GM12878 (cell line): Measurements from ENCODE around the gene KIRREL3. TPM values are rescaled to one million over a fixed set of nuclear protein-coding genes. Genes with fewer than 3 reads are reported as not detected.

Source experiments
- ATAC-seq: fragments of 200-7000 bp; cut with Tn5 transposase; 3 replicates; pipeline ENCODE4 v1.9.1; 2020; ENCODE audit warnings: mild to moderate bottlenecking, moderate library complexity
- BruUV-seq: library from RNA; stranded (reverse); fragments of 400-500 nt; replicated peaks from 2 replicates; lab custom pipeline; 2021; lab: Mats Ljungman, UMichigan
- CTCF ChIA-PET: fragments of 300-600 bp; sonication (Branson Sonifier 250); formaldehyde crosslinking; extraction: SDS; loops from one replicate; lab custom pipeline; 2021; ENCODE audit warnings: inconsistent platforms; lab: Yijun Ruan, JAX
- POLR2A ChIA-PET: fragments of 350-600 bp; formaldehyde crosslinking; extraction: SDS; loops from one replicate; lab custom pipeline; 2021; ENCODE audit warnings: inconsistent platforms; lab: Charles Lee
- RAD21 ChIA-PET: fragments of 300-600 bp; sonication (Branson Sonifier 250); formaldehyde crosslinking; loops from one replicate; lab custom pipeline; 2023; ENCODE audit warnings: antibody characterized with exemption; ENCODE audit not compliant: unreplicated experiment; lab: Charles Lee
- SMC1A ChIA-PET: fragments of 300-600 bp; sonication (Branson Sonifier 250); formaldehyde crosslinking; loops from one replicate; lab custom pipeline; 2023; ENCODE audit not compliant: unreplicated experiment, uncharacterized antibody; lab: Charles Lee
- DNase-seq: peaks from one replicate; pipeline ENCODE4 v3.0.0-alpha.2; 2011; ENCODE audit warnings: low read depth, low spot score
- FAIRE-seq: peaks from 3 replicates; lab custom pipeline; 2011; peaks lifted over from hg19 to GRCh38; lab: Jason Lieb, UNC
- H2AFZ ChIP-seq: 2 replicates; pipeline ENCODE4 v1.6.0; 2011; ENCODE audit warnings: low read depth, low read length, control low read depth; ENCODE audit not compliant: control insufficient read depth
- H3K27ac ChIP-seq: 2 replicates; pipeline ENCODE4 v1.5.1; 2011; ENCODE audit warnings: control low read depth; ENCODE audit not compliant: control insufficient read depth, insufficient read depth
- H3K27me3 ChIP-seq, 2 experiments: replicated peaks in 1 of 2; 2 replicates each; pipeline versions ENCODE4 v1.6.0 to v1.6.1; 2011; ENCODE audit warnings: low read length in 1 of 2; ENCODE audit not compliant: control insufficient read depth in 2 of 2, insufficient read depth in 2 of 2
- H3K36me3 ChIP-seq, 2 experiments: 2 replicates each; pipeline ENCODE4 v1.5.1; 2011; ENCODE audit warnings: low read length in 1 of 2; ENCODE audit not compliant: control insufficient read depth in 2 of 2, insufficient read depth in 2 of 2
- H3K4me1 ChIP-seq: 2 replicates; pipeline ENCODE4 v1.6.1; 2011; ENCODE audit warnings: mild to moderate bottlenecking, low read length, moderate library complexity, mixed read lengths; ENCODE audit not compliant: control insufficient read depth, insufficient read depth
- H3K4me2 ChIP-seq: 2 replicates; pipeline ENCODE4 v1.6.0; 2011; ENCODE audit warnings: control low read depth; ENCODE audit not compliant: control insufficient read depth, insufficient read depth
- H3K4me3 ChIP-seq: fragments of 200-600 bp; sonication (generic); 2 replicates; pipeline ENCODE4 v1.5.1; 2016
- H3K79me2 ChIP-seq: 2 replicates; pipeline ENCODE4 v1.6.0; 2011; ENCODE audit warnings: low read length; ENCODE audit not compliant: control insufficient read depth, insufficient read depth
- H3K9ac ChIP-seq: 2 replicates; pipeline ENCODE4 v1.8.0; 2011; ENCODE audit warnings: low read length, control low read depth, mixed read lengths; ENCODE audit not compliant: control insufficient read depth, insufficient read depth
- H3K9me3 ChIP-seq: replicated peaks from 3 replicates; pipeline ENCODE4 v1.5.1; 2011; ENCODE audit warnings: mild to moderate bottlenecking, low read length; ENCODE audit not compliant: control insufficient read depth, insufficient read depth
- H4K20me1 ChIP-seq: 2 replicates; pipeline ENCODE4 v1.6.0; 2011; ENCODE audit not compliant: control insufficient read depth, insufficient read depth
- EZH2 ChIP-seq: IDR thresholded peaks from 2 replicates; pipeline ENCODE4 v1.6.1; 2012; ENCODE audit warnings: low read depth, mild to moderate bottlenecking, control low read depth, inconsistent platforms, low read length, borderline replicate concordance; ENCODE audit not compliant: control insufficient read depth
- FOS ChIP-seq: IDR thresholded peaks from 3 replicates; pipeline ENCODE4 v1.6.1; 2011; ENCODE audit warnings: borderline replicate concordance; ENCODE audit not compliant: insufficient read length; ENCODE audit errors: extremely low read depth
- KAT2A ChIP-seq: conservative IDR thresholded peaks from 2 replicates; pipeline ENCODE4 v1.6.1; 2011; ENCODE audit warnings: low read depth, low read length; ENCODE audit not compliant: control insufficient read depth
- NFYA ChIP-seq: IDR thresholded peaks from 2 replicates; pipeline ENCODE4 v1.6.1; 2011; ENCODE audit warnings: low read depth, mild to moderate bottlenecking, low read length, improper control_type of control experiment, borderline replicate concordance
- PML ChIP-seq: IDR thresholded peaks from 2 replicates; pipeline ENCODE4 v1.6.1; 2012; ENCODE audit warnings: low read length, inconsistent platforms
- RB1 ChIP-seq: fragments of 450-650 bp; formaldehyde crosslinking; IDR thresholded peaks from 2 replicates; pipeline ENCODE4 v1.6.1; 2017; ENCODE audit warnings: mild to moderate bottlenecking, borderline replicate concordance
- RFX5 ChIP-seq: IDR thresholded peaks from 2 replicates; pipeline ENCODE4 v1.6.1; 2011; ENCODE audit warnings: low read depth, low read length, improper control_type of control experiment
- SREBF2 ChIP-seq: IDR thresholded peaks from 2 replicates; pipeline ENCODE4 v1.6.1; 2012; ENCODE audit warnings: mild to moderate bottlenecking, low read length
- STAT3 ChIP-seq: IDR thresholded peaks from 2 replicates; pipeline ENCODE4 v1.6.1; 2011; ENCODE audit warnings: low read depth, low read length, improper control_type of control experiment
- ZNF207 ChIP-seq: fragments of 450-650 bp; IDR thresholded peaks from 2 replicates; pipeline ENCODE4 v1.6.1; 2014; ENCODE audit warnings: antibody characterized with exemption, mild to moderate bottlenecking, borderline replicate concordance
- ZNF274 ChIP-seq: IDR thresholded peaks from one replicate; pipeline ENCODE4 v1.8.0; 2011; ENCODE audit not compliant: insufficient read length, insufficient read depth
- WGBS: methylation state at CpG from one replicate; pipeline ENCODE4 v1.1.6; 2016; ENCODE audit warnings: low lambda C conversion rate; ENCODE audit not compliant: insufficient replicate concordance, insufficient coverage; ENCODE audit errors: missing lambda C conversion rate; 5-methylcytosine and 5-hydroxymethylcytosine counted together
- in situ Hi-C: fragments of 300-500 bp; cut with MboI; formaldehyde crosslinking; loops from 9 replicates; pipeline ENCODE4 v1.14.3; 2018; ENCODE audit warnings: mixed read lengths
- intact Hi-C: fragments of 100-400 bp; cut with micrococcal nuclease; formaldehyde crosslinking; loops from one replicate; pipeline ENCODE4 v1.14.2; 2022; ENCODE audit not compliant: unreplicated experiment
- polyA plus RNA-seq, 11 experiments: library from polyadenylated mRNA; depleted of rRNA in 4 of 11; unstranded in 6 of 11; stranded (reverse) in 5 of 11; fragments of >200 nt; fragmentation: Nextera tagmentation in 4 of 11; fragmentation: Illumina TruSeq in 1 of 11; extraction: Ambion mirVana in 4 of 11; extraction: Trizol in 1 of 11; gene quantifications; 1 replicate in 1 of 11; 2 replicates in 10 of 11; pipeline versions ENCODE4 v1.2.1 to v1.2.3, GENCODE V29; 2011 to 2016; ENCODE audit warnings: inconsistent platforms in 2 of 11, missing spikeins in 2 of 11, low read depth in 1 of 11
- total RNA-seq, 4 experiments: library from RNA; depleted of rRNA in 3 of 4; stranded (reverse); fragments of >200 nt in 3 of 4; fragmentation: Illumina TruSeq in 1 of 4; extraction: Trizol in 1 of 4; gene quantifications; 2 replicates each; pipeline versions ENCODE4 v1.2.1 to v1.2.3, GENCODE V29; 2013 to 2021
- TF ChIP-seq, protein P1 (sequence below): fragments of 450-650 bp; formaldehyde crosslinking; IDR thresholded peaks from 2 replicates; pipeline ENCODE4 v1.4.0; 2020; ENCODE audit warnings: mild to moderate bottlenecking, moderate library complexity
- TF ChIP-seq, protein P2 (sequence below): fragments of 450-650 bp; IDR thresholded peaks from 2 replicates; pipeline ENCODE4 v1.6.1; 2017; ENCODE audit warnings: mild to moderate bottlenecking, low read depth, inconsistent platforms; ENCODE audit not compliant: poor library complexity, severe bottlenecking

KIRREL3 gene
- total and polyA plus RNA-seq, 10 of the 15 experiments (the other 5 are each of a cell fraction or from before 2014, with no cell fraction given), result under 0.01 TPM; not detected in 9

- no peak overlapping the region for H3K9ac ChIP-seq
- in situ Hi-C loops (loop anchor here (10.0 kb wide), 2 partner anchors 542 to 1052 kb away; no protein-coding TSS in a partner anchor), intact Hi-C loops (loop anchor here (5.0 to 10.0 kb wide), 3 partner anchors 122 to 422 kb away; no protein-coding TSS in a partner anchor)
- no peak overlapping the region for H3K27ac ChIP-seq
- H3K4me2 ChIP-seq, result no peak overlapping the region
- ChIA-PET CTCF (interaction anchor here (0.8 to 6.5 kb wide), 10 partner anchors 16 to 903 kb away, joined by 3 to 125 read pairs (median 4); no protein-coding TSS in a partner anchor), POLR2A (no interaction called here), SMC1A (interaction anchor here (7.9 kb wide), 1 partner anchor 39 kb away, joined by 79 read pairs; no protein-coding TSS in a partner anchor), RAD21 (interaction anchor here (1.1 to 3.7 kb wide), 2 partner anchors 37 to 43 kb away, joined by 3 to 33 read pairs; no protein-coding TSS in a partner anchor)
- no peaks in the 10 kb centered on the region for H3K9me3 ChIP-seq
- H3K4me1 ChIP-seq, result no peaks in the 10 kb centered on the region
- TF ChIP-seq STAT3, result no peak
- TF ChIP-seq EZH2, result no peak
- TF ChIP-seq, protein P1, sequence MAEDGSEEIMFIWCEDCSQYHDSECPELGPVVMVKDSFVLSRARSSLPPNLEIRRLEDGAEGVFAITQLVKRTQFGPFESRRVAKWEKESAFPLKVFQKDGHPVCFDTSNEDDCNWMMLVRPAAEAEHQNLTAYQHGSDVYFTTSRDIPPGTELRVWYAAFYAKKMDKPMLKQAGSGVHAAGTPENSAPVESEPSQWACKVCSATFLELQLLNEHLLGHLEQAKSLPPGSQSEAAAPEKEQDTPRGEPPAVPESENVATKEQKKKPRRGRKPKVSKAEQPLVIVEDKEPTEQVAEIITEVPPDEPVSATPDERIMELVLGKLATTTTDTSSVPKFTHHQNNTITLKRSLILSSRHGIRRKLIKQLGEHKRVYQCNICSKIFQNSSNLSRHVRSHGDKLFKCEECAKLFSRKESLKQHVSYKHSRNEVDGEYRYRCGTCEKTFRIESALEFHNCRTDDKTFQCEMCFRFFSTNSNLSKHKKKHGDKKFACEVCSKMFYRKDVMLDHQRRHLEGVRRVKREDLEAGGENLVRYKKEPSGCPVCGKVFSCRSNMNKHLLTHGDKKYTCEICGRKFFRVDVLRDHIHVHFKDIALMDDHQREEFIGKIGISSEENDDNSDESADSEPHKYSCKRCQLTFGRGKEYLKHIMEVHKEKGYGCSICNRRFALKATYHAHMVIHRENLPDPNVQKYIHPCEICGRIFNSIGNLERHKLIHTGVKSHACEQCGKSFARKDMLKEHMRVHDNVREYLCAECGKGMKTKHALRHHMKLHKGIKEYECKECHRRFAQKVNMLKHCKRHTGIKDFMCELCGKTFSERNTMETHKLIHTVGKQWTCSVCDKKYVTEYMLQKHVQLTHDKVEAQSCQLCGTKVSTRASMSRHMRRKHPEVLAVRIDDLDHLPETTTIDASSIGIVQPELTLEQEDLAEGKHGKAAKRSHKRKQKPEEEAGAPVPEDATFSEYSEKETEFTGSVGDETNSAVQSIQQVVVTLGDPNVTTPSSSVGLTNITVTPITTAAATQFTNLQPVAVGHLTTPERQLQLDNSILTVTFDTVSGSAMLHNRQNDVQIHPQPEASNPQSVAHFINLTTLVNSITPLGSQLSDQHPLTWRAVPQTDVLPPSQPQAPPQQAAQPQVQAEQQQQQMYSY (CRISPR knock-in tag), result no peak
- TF ChIP-seq NFYA, result no peak
- no peak for TF ChIP-seq FOS
- TF ChIP-seq ZNF274, result no peak
- TF ChIP-seq, protein P2, sequence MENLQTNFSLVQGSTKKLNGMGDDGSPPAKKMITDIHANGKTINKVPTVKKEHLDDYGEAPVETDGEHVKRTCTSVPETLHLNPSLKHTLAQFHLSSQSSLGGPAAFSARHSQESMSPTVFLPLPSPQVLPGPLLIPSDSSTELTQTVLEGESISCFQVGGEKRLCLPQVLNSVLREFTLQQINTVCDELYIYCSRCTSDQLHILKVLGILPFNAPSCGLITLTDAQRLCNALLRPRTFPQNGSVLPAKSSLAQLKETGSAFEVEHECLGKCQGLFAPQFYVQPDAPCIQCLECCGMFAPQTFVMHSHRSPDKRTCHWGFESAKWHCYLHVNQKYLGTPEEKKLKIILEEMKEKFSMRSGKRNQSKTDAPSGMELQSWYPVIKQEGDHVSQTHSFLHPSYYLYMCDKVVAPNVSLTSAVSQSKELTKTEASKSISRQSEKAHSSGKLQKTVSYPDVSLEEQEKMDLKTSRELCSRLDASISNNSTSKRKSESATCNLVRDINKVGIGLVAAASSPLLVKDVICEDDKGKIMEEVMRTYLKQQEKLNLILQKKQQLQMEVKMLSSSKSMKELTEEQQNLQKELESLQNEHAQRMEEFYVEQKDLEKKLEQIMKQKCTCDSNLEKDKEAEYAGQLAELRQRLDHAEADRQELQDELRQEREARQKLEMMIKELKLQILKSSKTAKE, result no peak
- TF ChIP-seq SREBF2, result no peak
- TF ChIP-seq RB1, result no peak
- no peak for TF ChIP-seq ZNF207
- TF ChIP-seq KAT2A, result no peak
- TF ChIP-seq PML, result no peak
- TF ChIP-seq RFX5, result no peak
- no TSS peak for BruUV-seq
- no peaks in the 10 kb centered on the region for H3K79me2 ChIP-seq
- no peaks in the 10 kb centered on the region for H3K36me3 ChIP-seq
- FAIRE-seq (no peak), ATAC-seq (no peak; the same call in 2 of the 3 replicates), DNase-seq (no peak)
- 10% methylated on average over 13 of the region's 13 CpGs for WGBS
- H2AFZ ChIP-seq, result no peak overlapping the region
- H3K4me3 ChIP-seq, result no peak overlapping the region
- no peaks in the 10 kb centered on the region; a peak in 1 of 4 replicates for H3K27me3 ChIP-seq
- H4K20me1 ChIP-seq, result no peaks in the 10 kb centered on the region
These were observed 557.5 kb downstream of the KIRREL3 start for GRCh38 chr11:126443120-126443519.
